Adrenal gland (tissue), 12 donors: Measurements from ENCODE around the gene CHST11. TPM values are rescaled to one million over a fixed set of nuclear protein-coding genes. Genes with fewer than 3 reads are reported as not detected.

Source experiments
- DNase-seq, 7 donors: peaks; one replicate each; pipeline ENCODE4 v3.0.0-alpha.2; 2019 to 2020
- H3K27ac ChIP-seq, 5 donors: fragments of 200-600 bp; sonication (generic) in 4 of 5; 1 replicate in 3 of 5; 2 replicates in 2 of 5; pipeline versions ENCODE4 v1.5.1 to v1.8.0; 2016 to 2020; ENCODE audit warnings: mild to moderate bottlenecking in 1 of 5
- H3K27me3 ChIP-seq: fragments of 200-600 bp; 2 replicates; pipeline ENCODE4 v1.8.0; 2021
- H3K36me3 ChIP-seq, 2 donors: fragments of 200-600 bp; replicated peaks in 1 of 2; 1 replicate in 1 of 2; 2 replicates in 1 of 2; pipeline versions ENCODE4 v1.5.1 to v1.8.0; 2018 to 2022
- H3K4me1 ChIP-seq, 2 donors: fragments of 200-600 bp; replicated peaks in 1 of 2; 1 replicate in 1 of 2; 2 replicates in 1 of 2; pipeline versions ENCODE4 v1.5.1 to v1.8.0; 2018 to 2021
- H3K4me3 ChIP-seq, 4 donors: fragments of 200-600 bp; sonication (generic) in 3 of 4; one replicate each; pipeline ENCODE4 v1.5.1; 2016 to 2018
- H3K9me3 ChIP-seq, 3 donors: fragments of 200-600 bp; sonication (generic) in 1 of 3; replicated peaks in 1 of 3; 1 replicate in 2 of 3; 2 replicates in 1 of 3; pipeline versions ENCODE4 v1.5.1 to v1.8.0; 2016 to 2021
- CTCF ChIP-seq, 6 experiments: fragments of 450-650 bp in 4 of 6; fragments of 200-600 bp in 2 of 6; sonication (generic) in 1 of 6; IDR thresholded peaks; 1 replicate in 5 of 6; 2 replicates in 1 of 6; pipeline versions ENCODE4 v1.5.1 to v1.8.0; 2016 to 2021; ENCODE audit warnings: antibody characterized with exemption in 6 of 6, mild to moderate bottlenecking in 2 of 6, moderate library complexity in 1 of 6
- POLR2A ChIP-seq, 2 donors: fragments of 450-650 bp; IDR thresholded peaks; one replicate each; pipeline ENCODE4 v1.6.1; 2017; ENCODE audit warnings: antibody characterized with exemption in 2 of 2, mild to moderate bottlenecking in 2 of 2, moderate library complexity in 1 of 2
- WGBS, 4 donors: extraction: QIAGEN DNeasy Blood & Tissue Kit in 2 of 4; methylation state at CpG; one replicate each; pipeline versions ENCODE4 v1.1.5 to v1.1.7; 2013 to 2017; 5-methylcytosine and 5-hydroxymethylcytosine counted together
- intact Hi-C, 2 donors: fragments of 100-400 bp; cut with DNase I; formaldehyde crosslinking; loops; one replicate each; pipeline versions ENCODE4 v1.14.1 to v1.15.0; 2022 to 2023
- polyA plus RNA-seq, 3 donors: library from polyadenylated mRNA; stranded (reverse); fragments of 200-250 nt in 2 of 3; fragments of 350-450 nt in 1 of 3; fragmentation: Illumina TruSeq in 1 of 3; extraction: RNeasy Lipid Tissue Mini Kit (QIAGEN cat#74804) in 1 of 3; gene quantifications; one replicate each; pipeline ENCODE4 v1.2.3, GENCODE V29; 2013 to 2014
- total RNA-seq, 9 donors: library from RNA; depleted of rRNA in 4 of 9; stranded (reverse); fragments of >200 nt in 4 of 9; fragments of 120-200 nt in 1 of 9; fragmentation: NEBNext Ultra II Directional in 1 of 9; extraction: Animal tissue kit (Norgen Biotek cat#: 25700) in 1 of 9; gene quantifications; one replicate each; pipeline versions ENCODE4 v1.1.0 to v1.2.4, GENCODE V29; 2013 to 2023
- donor health status: healthy with polysubstance abuse.
- donor health status: Bipolar disorder and iron deficiency.
- donor health status: DM: yes; HTN: yes; CAD: no.
- donor health status: DM: no; HTN: no; CAD: no.
- donor health status: DM: no; HTN: no; CAD: no.
- donor health status: DM: yes; HTN: yes; CAD: no.

Gene CHST11
- total and polyA plus RNA-seq, 12 donors: 6.2 to 95.1 (median 29.8) TPM

GRCh38 chr12:104538891-104539462, 82.2 kb downstream of the CHST11 start:
- H3K27me3 ChIP-seq: no peaks in the 10 kb centered on the region
- H3K4me1 ChIP-seq: peaks cover 5 to 26% of the 10 kb centered on the region in 2 donors
- 88 to 96% (median 93%) methylated on average over 6 of the region's 6 CpGs for WGBS, 4 donors
- no peak for DNase-seq
- intact Hi-C loops: no loop called here
- no peak overlapping the region for H3K4me3 ChIP-seq
- no peak overlapping the region for H3K27ac ChIP-seq
- H3K36me3 ChIP-seq: no peaks in the 10 kb centered on the region
- no peak for TF ChIP-seq POLR2A (IDR thresholded peaks at IDR 0.05)
- no peak for TF ChIP-seq CTCF (IDR thresholded peaks at IDR 0.05)
- H3K9me3 ChIP-seq: no peaks in the 10 kb centered on the region

GRCh38 chr12:104544836-104545235, 88.1 kb downstream of the CHST11 start:
- Histone ChIP-seq H3K9me3 (no peaks in the 10 kb centered on the region), H3K4me1 (peaks cover 0 to 12% of the 10 kb centered on the region in 2 donors), H3K4me3 (no peak overlapping the region), H3K36me3 (no peaks in the 10 kb centered on the region), H3K27me3 (no peaks in the 10 kb centered on the region), H3K27ac (no peak overlapping the region)
- TF ChIP-seq CTCF (IDR thresholded peaks at IDR 0.05) (no peak), POLR2A (IDR thresholded peaks at IDR 0.05) (no peak)
- intact Hi-C loops: no loop called here
- 86 to 95% (median 91%) methylated on average over 5 of the region's 5 CpGs for WGBS, 4 donors
- no peak for DNase-seq

- Histone ChIP-seq H3K27ac (no peak overlapping the region), H3K27me3 (no peaks in the 10 kb centered on the region), H3K36me3 (no peaks in the 10 kb centered on the region), H3K4me3 (no peak overlapping the region), H3K4me1 (peaks cover 0 to 5% of the 10 kb centered on the region in 2 donors), H3K9me3 (no peaks in the 10 kb centered on the region)
- intact Hi-C loops: no loop called here
- 66 to 75% (median 69%) methylated on average over 3 of the region's 3 CpGs for WGBS, 4 donors
- TF ChIP-seq POLR2A (IDR thresholded peaks at IDR 0.05): no peak
- TF ChIP-seq CTCF (IDR thresholded peaks at IDR 0.05): no peak
- DNase-seq: peak in 1 of 7 donors; percentile 14
Measured at GRCh38 chr12:104546575-104546974, 89.8 kb downstream of the CHST11 start.

- WGBS, 4 donors: 78 to 91% (median 86%) methylated on average over 9 of the region's 9 CpGs
- TF ChIP-seq POLR2A (IDR thresholded peaks at IDR 0.05): no peak
- TF ChIP-seq CTCF (IDR thresholded peaks at IDR 0.05): no peak
- Histone ChIP-seq H3K27ac (no peak overlapping the region), H3K4me3 (no peak overlapping the region), H3K4me1 (peaks cover 0 to 4% of the 10 kb centered on the region in 2 donors), H3K36me3 (no peaks in the 10 kb centered on the region), H3K9me3 (no peaks in the 10 kb centered on the region), H3K27me3 (no peaks in the 10 kb centered on the region)
- intact Hi-C loops: no loop called here
- DNase-seq: no peak
Measured at GRCh38 chr12:104547235-104547634, 90.5 kb downstream of the CHST11 start.
